Body of pancreas (tissue), 4 donors: Measurements from ENCODE around the gene ASB18. TPM values are rescaled to one million over a fixed set of nuclear protein-coding genes. Genes with fewer than 3 reads are reported as not detected.

Source experiments
- ATAC-seq: fragments of 150-250 bp; one replicate; pipeline ENCODE4 v1.9.1; 2016
- DNase-seq, 4 donors: peaks; one replicate each; pipeline ENCODE4 v3.0.0-alpha.2; 2019
- H3K27ac ChIP-seq, 4 donors: fragments of 200-600 bp; sonication (generic); 1 replicate in 3 of 4; 2 replicates in 1 of 4; pipeline versions ENCODE4 v1.5.1 to v1.6.1; 2016 to 2019; ENCODE audit warnings: mild to moderate bottlenecking in 1 of 4, mixed read lengths in 1 of 4, moderate library complexity in 1 of 4
- H3K27me3 ChIP-seq, 2 donors: fragments of 200-600 bp; sonication (generic); one replicate each; pipeline ENCODE4 v1.6.0; 2016; ENCODE audit warnings: mild to moderate bottlenecking in 1 of 2
- H3K36me3 ChIP-seq, 2 donors: fragments of 200-600 bp; sonication (generic); replicated peaks in 1 of 2; 2 replicates each; pipeline ENCODE4 v1.5.1; 2016; ENCODE audit warnings: low read depth in 2 of 2; ENCODE audit not compliant: insufficient read depth in 1 of 2
- H3K4me1 ChIP-seq: fragments of 200-600 bp; sonication (generic); one replicate; pipeline ENCODE4 v1.6.0; 2016
- H3K4me3 ChIP-seq, 2 donors: fragments of 200-600 bp; sonication (generic); 1 replicate in 1 of 2; 2 replicates in 1 of 2; pipeline ENCODE4 v1.5.1; 2016 to 2019
- H3K9me3 ChIP-seq, 3 donors: fragments of 200-600 bp; sonication (generic); 1 replicate in 2 of 3; 2 replicates in 1 of 3; pipeline ENCODE4 v1.5.1; 2016
- POLR2A ChIP-seq, 3 donors: fragments of 450-650 bp; IDR thresholded peaks; one replicate each; pipeline ENCODE4 v1.6.1; 2016; ENCODE audit warnings: antibody characterized with exemption in 3 of 3, mild to moderate bottlenecking in 2 of 3
- WGBS, 2 donors: methylation state at CpG; one replicate each; pipeline ENCODE4 v1.1.5; 2017; 5-methylcytosine and 5-hydroxymethylcytosine counted together
- intact Hi-C: fragments of 100-400 bp; cut with DNase I; formaldehyde crosslinking; loops from one replicate; pipeline ENCODE4 v1.15.1; 2023
- total RNA-seq, 2 donors: library from RNA; depleted of rRNA; stranded (reverse); fragments of >200 nt; gene quantifications; one replicate each; pipeline ENCODE4 v1.1.0, GENCODE V29; 2016
- TF ChIP-seq, protein P1 (sequence below), 7 experiments: fragments of 450-650 bp in 4 of 7; fragments of 200-600 bp in 3 of 7; sonication (generic) in 3 of 7; IDR thresholded peaks; one replicate each; pipeline ENCODE4 v1.5.1; 2016 to 2019; ENCODE audit warnings: antibody characterized with exemption in 7 of 7

Gene ASB18
- total RNA-seq, 2 donors from 2014 or later, result not detected

DNA sequence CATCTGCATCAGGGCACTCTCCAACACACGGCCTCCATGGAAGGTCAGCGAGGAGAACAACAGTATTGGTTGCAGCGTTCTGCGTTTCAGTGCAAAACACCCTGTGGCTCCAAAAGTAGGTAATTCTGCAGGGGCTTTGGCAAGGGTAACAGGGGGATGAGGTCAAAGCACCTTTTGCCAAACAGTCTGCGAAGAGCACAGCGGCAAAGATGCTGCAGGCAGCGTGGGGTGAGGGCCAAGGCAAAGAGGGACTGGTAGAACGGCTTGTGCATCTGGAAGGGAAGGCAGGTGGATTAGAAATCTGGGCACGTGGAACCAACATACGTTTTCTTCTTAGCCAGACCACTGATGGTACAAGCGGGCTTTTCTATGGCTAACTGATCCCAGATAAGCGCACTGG, 69.4 kb downstream of the ASB18 start:
- Histone ChIP-seq H3K4me3 (no peak overlapping the region), H3K36me3 (no peaks in the 10 kb centered on the region), H3K4me1 (no peaks in the 10 kb centered on the region), H3K9me3 (no peaks in the 10 kb centered on the region), H3K27ac (no peak overlapping the region), H3K27me3 (no peaks in the 10 kb centered on the region)
- WGBS, 2 donors, result 81 to 84% methylated on average over 12 of the region's 12 CpGs
- ATAC-seq, result no peak
- no peak for DNase-seq
- intact Hi-C loops, result no loop called here
- no peak for TF ChIP-seq POLR2A (IDR thresholded peaks at IDR 0.05)

DNA sequence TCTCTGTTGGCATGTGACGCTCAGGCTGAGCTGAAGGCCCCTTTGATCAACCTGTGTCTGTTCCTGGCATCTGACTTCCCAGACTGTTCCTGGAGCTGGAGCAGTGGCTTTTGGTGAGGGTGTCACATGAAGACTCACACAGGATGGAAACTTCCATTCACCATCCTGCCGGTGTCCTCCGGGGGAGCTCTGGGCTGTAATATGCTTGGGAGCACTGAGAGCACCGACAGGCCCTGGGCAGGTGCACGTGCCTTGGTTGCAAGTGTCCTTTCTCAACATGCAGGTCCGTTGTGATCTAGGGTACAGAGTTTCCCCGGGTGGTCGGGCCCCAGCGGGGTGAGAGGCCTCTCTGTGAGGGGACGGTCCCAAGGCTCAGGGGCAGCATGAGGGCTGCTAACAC, 71.2 kb downstream of the ASB18 start:
- intact Hi-C loops, result no loop called here
- TF ChIP-seq, protein P1, sequence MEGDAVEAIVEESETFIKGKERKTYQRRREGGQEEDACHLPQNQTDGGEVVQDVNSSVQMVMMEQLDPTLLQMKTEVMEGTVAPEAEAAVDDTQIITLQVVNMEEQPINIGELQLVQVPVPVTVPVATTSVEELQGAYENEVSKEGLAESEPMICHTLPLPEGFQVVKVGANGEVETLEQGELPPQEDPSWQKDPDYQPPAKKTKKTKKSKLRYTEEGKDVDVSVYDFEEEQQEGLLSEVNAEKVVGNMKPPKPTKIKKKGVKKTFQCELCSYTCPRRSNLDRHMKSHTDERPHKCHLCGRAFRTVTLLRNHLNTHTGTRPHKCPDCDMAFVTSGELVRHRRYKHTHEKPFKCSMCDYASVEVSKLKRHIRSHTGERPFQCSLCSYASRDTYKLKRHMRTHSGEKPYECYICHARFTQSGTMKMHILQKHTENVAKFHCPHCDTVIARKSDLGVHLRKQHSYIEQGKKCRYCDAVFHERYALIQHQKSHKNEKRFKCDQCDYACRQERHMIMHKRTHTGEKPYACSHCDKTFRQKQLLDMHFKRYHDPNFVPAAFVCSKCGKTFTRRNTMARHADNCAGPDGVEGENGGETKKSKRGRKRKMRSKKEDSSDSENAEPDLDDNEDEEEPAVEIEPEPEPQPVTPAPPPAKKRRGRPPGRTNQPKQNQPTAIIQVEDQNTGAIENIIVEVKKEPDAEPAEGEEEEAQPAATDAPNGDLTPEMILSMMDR (IDR thresholded peaks at IDR 0.05), result no peak
- TF ChIP-seq POLR2A (IDR thresholded peaks at IDR 0.05), result no peak
- 65 to 67% methylated on average over 6 to 10 of the region's 10 CpGs for WGBS, 2 donors
- Histone ChIP-seq H3K9me3 (no peaks in the 10 kb centered on the region), H3K36me3 (no peaks in the 10 kb centered on the region), H3K4me3 (no peak overlapping the region), H3K4me1 (no peaks in the 10 kb centered on the region), H3K27ac (no peak overlapping the region), H3K27me3 (no peaks in the 10 kb centered on the region)
- DNase-seq (no peak), ATAC-seq (no peak)

DNA sequence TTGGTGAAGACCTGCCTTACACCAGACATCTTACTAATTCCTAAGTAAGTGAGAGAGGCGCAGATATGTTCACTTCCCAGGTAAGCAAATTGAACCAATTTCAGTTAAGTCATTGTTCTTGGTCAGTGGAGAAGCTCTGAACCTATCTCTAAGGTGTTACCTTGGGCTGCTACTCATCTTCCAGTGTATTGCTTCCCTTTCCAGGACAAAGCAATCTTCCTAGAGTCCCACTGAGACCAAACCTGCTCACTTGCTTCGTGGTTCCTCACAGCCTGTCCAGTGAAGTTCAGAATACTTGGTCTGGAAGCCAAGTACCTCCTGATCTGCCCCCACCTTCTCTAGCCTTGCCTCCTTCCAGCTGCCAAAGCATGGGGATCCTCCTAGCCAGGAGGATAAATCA, 73.5 kb downstream of the ASB18 start:
- intact Hi-C loops, result no loop called here
- Histone ChIP-seq H3K4me1 (no peaks in the 10 kb centered on the region), H3K27me3 (no peaks in the 10 kb centered on the region), H3K9me3 (no peaks in the 10 kb centered on the region), H3K4me3 (no peak overlapping the region), H3K36me3 (no peaks in the 10 kb centered on the region), H3K27ac (no peak overlapping the region)
- WGBS, 2 donors, result 86 to 88% methylated on average over 2 of the region's 2 CpGs
- TF ChIP-seq, protein P1 (IDR thresholded peaks at IDR 0.05), result no peak
- TF ChIP-seq POLR2A (IDR thresholded peaks at IDR 0.05), result no peak
- no peak for DNase-seq
- no peak for ATAC-seq

DNA sequence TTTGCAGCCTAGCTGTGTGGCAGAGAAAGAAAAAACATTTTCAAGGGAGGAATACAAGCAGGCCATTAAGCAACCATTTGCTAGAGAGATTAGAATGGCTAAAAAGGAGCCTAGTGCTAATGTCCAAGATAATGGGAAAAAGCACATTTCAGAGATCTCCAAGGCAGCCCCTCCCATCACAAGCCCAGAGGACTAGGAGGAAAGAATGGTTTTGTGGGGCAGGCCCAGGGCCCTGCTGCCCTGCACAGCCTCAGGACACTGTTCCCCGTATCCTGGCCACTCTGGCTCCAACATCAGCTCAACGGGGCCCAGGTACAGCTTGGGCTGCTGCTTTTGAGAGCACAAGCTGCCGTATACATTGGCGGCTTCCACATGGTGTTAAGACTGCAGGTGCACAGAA, 79.5 kb downstream of the ASB18 start:
- Histone ChIP-seq H3K27me3 (peaks cover 0 to 12% of the 10 kb centered on the region in 2 donors), H3K4me1 (peaks cover 6% of the 10 kb centered on the region), H3K36me3 (no peaks in the 10 kb centered on the region), H3K4me3 (no peak overlapping the region), H3K27ac (no peak overlapping the region), H3K9me3 (peaks cover 0 to 4% (median 0%) of the 10 kb centered on the region in 3 donors)
- no peak for DNase-seq
- 85 to 100% methylated on average over 2 to 4 of the region's 4 CpGs for WGBS, 2 donors
- ATAC-seq, result no peak
- intact Hi-C loops, result no loop called here
- no peak for TF ChIP-seq POLR2A (IDR thresholded peaks at IDR 0.05)
- TF ChIP-seq, protein P1 (IDR thresholded peaks at IDR 0.05), result no peak

DNA sequence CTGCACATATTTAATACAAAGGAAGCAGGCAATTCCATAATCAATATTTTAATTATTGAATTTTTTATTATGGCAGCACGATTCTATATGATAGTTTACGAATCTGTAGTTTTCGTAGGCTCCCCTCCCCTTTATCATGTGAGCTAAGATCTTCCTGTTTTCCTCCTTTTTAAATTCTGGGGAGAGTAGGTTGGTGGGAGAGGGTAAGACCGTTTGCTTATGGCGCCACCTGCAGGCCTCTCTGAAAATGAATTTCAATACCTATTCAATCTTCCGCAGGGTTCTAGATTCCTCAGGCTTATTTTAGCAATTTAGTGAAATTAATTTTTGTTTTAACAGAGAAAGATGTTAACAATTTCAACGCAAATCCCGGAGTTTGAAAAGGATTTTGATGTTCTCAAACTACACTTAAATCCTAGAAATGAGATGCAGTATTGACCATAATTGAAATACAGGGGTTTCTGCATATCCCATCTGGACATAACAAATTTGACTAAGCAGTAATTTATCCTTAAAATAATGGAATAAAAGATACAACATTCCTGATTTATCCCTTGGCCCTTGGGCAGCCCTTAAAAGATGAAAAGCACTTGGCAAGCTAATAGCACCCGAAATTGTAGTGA, 83.3 kb downstream of the ASB18 start:
- intact Hi-C loops, result no loop called here
- H3K36me3 ChIP-seq, result no peaks in the 10 kb centered on the region
- peaks cover 0 to 40% of the 10 kb centered on the region in 2 donors for H3K27me3 ChIP-seq
- ATAC-seq, result no peak
- peak; percentile 39 to 56 (median 49) for DNase-seq
- H3K4me3 ChIP-seq, result no peak overlapping the region
- 15 to 22% methylated on average over 9 of the region's 9 CpGs for WGBS, 2 donors
- peaks cover 0 to 4% (median 0%) of the 10 kb centered on the region in 3 donors for H3K9me3 ChIP-seq
- H3K4me1 ChIP-seq, result peaks cover 27% of the 10 kb centered on the region
- no peak overlapping the region for H3K27ac ChIP-seq
- TF ChIP-seq POLR2A (IDR thresholded peaks at IDR 0.05), result no peak
- TF ChIP-seq, protein P1 (IDR thresholded peaks at IDR 0.05), result peak; percentile 15 to 66 (median 49)
